ENCODE measurements around the gene ADAM11.

The ADAM11 gene

GRCh38 chr17:44830359-44831288 lies 71.8 kb downstream of the ADAM11 start:
- Histone ChIP-seq H3K27me3 (ENCODE audit: insufficient read depth, insufficient read length) (no peaks in the 10 kb centered on the region), H3K4me1 (ENCODE audit: insufficient read depth, insufficient read length) (peaks cover 13% of the 10 kb centered on the region), H3K4me3 (ENCODE audit: insufficient read length, low read depth) (peak overlapping the region; percentile 84), H3K9me3 (ENCODE audit: insufficient read depth, low read length) (no peaks in the 10 kb centered on the region), H3K9ac (ENCODE audit: insufficient read length, low read depth) (peak overlapping the region; percentile 91), H3K36me3 (ENCODE audit: insufficient read depth, insufficient read length, low read length) (no peaks in the 10 kb centered on the region)
- peak; percentile 84 for DNase-seq (ENCODE audit: low read depth, low spot score)
- no peak for TF ChIP-seq YY1 (IDR thresholded peaks at IDR 0.05; ENCODE audit: insufficient read depth, insufficient read length)
- no peak for TF ChIP-seq ZNF274 (IDR thresholded peaks at IDR 0.05; ENCODE audit: low read depth, low read length)
- TF ChIP-seq SUZ12 (IDR thresholded peaks at IDR 0.05; ENCODE audit: extremely low read depth, insufficient read depth, insufficient read length) = no peak

GRCh38 chr17:44831371-44831770 lies 72.6 kb downstream of the ADAM11 start:
- Histone ChIP-seq H3K36me3 (ENCODE audit: insufficient read depth, insufficient read length, low read length) (no peaks in the 10 kb centered on the region), H3K27me3 (ENCODE audit: insufficient read depth, insufficient read length) (no peaks in the 10 kb centered on the region), H3K4me3 (ENCODE audit: insufficient read length, low read depth) (no peak overlapping the region), H3K4me1 (ENCODE audit: insufficient read depth, insufficient read length) (peaks cover 13% of the 10 kb centered on the region), H3K9ac (ENCODE audit: insufficient read length, low read depth) (peak overlapping the region; percentile 45), H3K9me3 (ENCODE audit: insufficient read depth, low read length) (no peaks in the 10 kb centered on the region)
- DNase-seq (ENCODE audit: low read depth, low spot score) = no peak
- TF ChIP-seq YY1 (IDR thresholded peaks at IDR 0.05; ENCODE audit: insufficient read depth, insufficient read length) (no peak), ZNF274 (IDR thresholded peaks at IDR 0.05; ENCODE audit: low read depth, low read length) (no peak)
